Mesenchymal stem cell (in vitro differentiated cells and primary cell): ENCODE results near the gene ZNF362.

ENCODE experiments used
- DNase-seq: peaks from one replicate; pipeline ENCODE4 v3.0.0-alpha.2; 2013
- H2AFZ ChIP-seq: one replicate; pipeline ENCODE4 v1.6.1; 2013; ENCODE audit warnings: low read depth, mild to moderate bottlenecking, control low read depth, inconsistent platforms, low read length, moderate library complexity
- H2AK5ac ChIP-seq: 2 replicates; pipeline ENCODE4 v1.6.1; 2013; ENCODE audit warnings: low read length, moderate library complexity, mild to moderate bottlenecking, inconsistent platforms; ENCODE audit not compliant: severe bottlenecking
- H2BK120ac ChIP-seq: one replicate; pipeline ENCODE4 v1.6.1; 2013; ENCODE audit warnings: low read depth, mild to moderate bottlenecking, inconsistent platforms, low read length, moderate library complexity
- H2BK12ac ChIP-seq, 2 experiments: one replicate each; pipeline ENCODE4 v1.6.1; 2013; ENCODE audit warnings: inconsistent platforms in 2 of 2, low read length in 2 of 2, mild to moderate bottlenecking in 2 of 2, moderate library complexity in 2 of 2, control low read depth in 1 of 2
- H2BK15ac ChIP-seq: one replicate; pipeline ENCODE4 v1.6.1; 2013; ENCODE audit warnings: mild to moderate bottlenecking, low read depth, inconsistent platforms; ENCODE audit not compliant: poor library complexity, severe bottlenecking
- H2BK5ac ChIP-seq: 2 replicates; pipeline ENCODE4 v1.6.1; 2013; ENCODE audit warnings: low read depth, mild to moderate bottlenecking, low read length, control low read depth, inconsistent platforms; ENCODE audit not compliant: poor library complexity, severe bottlenecking
- H3K14ac ChIP-seq, 2 experiments: one replicate each; pipeline ENCODE4 v1.6.1; 2013; ENCODE audit warnings: inconsistent platforms in 2 of 2, low read length in 2 of 2, control low read depth in 1 of 2, mild to moderate bottlenecking in 1 of 2, moderate library complexity in 1 of 2
- H3K18ac ChIP-seq, 2 experiments: one replicate each; pipeline ENCODE4 v1.6.1; 2013; ENCODE audit warnings: inconsistent platforms in 2 of 2, low read length in 2 of 2, control low read depth in 1 of 2, low read depth in 1 of 2, mild to moderate bottlenecking in 1 of 2
- H3K23ac ChIP-seq, 2 experiments: one replicate each; pipeline ENCODE4 v1.6.1; 2013; ENCODE audit warnings: inconsistent platforms in 2 of 2, low read length in 2 of 2, mild to moderate bottlenecking in 2 of 2, moderate library complexity in 2 of 2, control low read depth in 1 of 2
- H3K27ac ChIP-seq: 2 replicates; pipeline ENCODE4 v1.5.1; 2013; ENCODE audit warnings: mild to moderate bottlenecking, moderate library complexity, low read length, control low read depth, inconsistent platforms; ENCODE audit not compliant: poor library complexity, severe bottlenecking
- H3K27me3 ChIP-seq, 2 experiments: 2 replicates each; pipeline versions ENCODE4 v1.6.1 to v1.7.0; 2013; ENCODE audit warnings: low read length in 2 of 2, mild to moderate bottlenecking in 2 of 2, moderate library complexity in 2 of 2, control low read depth in 1 of 2, inconsistent platforms in 1 of 2; ENCODE audit not compliant: control insufficient read depth in 1 of 2, insufficient read depth in 1 of 2
- H3K36me3 ChIP-seq, 2 experiments: 2 replicates each; pipeline versions ENCODE4 v1.6.1 to v1.7.0; 2013; ENCODE audit warnings: low read length in 2 of 2, control low read depth in 1 of 2, inconsistent platforms in 1 of 2, low read depth in 1 of 2, mild to moderate bottlenecking in 1 of 2; ENCODE audit not compliant: insufficient read depth in 2 of 2, control insufficient read depth in 1 of 2
- H3K4ac ChIP-seq, 2 experiments: one replicate each; pipeline ENCODE4 v1.6.1; 2013; ENCODE audit warnings: inconsistent platforms in 2 of 2, low read length in 2 of 2, mild to moderate bottlenecking in 2 of 2, moderate library complexity in 2 of 2, control low read depth in 1 of 2, low read depth in 1 of 2
- H3K4me1 ChIP-seq: 2 replicates; pipeline ENCODE4 v1.6.1; 2013; ENCODE audit warnings: low read depth, low read length, control low read depth; ENCODE audit not compliant: control insufficient read depth, insufficient read depth
- H3K4me2 ChIP-seq: 2 replicates; pipeline ENCODE4 v1.6.1; 2013; ENCODE audit warnings: low read length, mild to moderate bottlenecking, inconsistent platforms; ENCODE audit not compliant: poor library complexity, severe bottlenecking
- H3K4me3 ChIP-seq, 2 experiments: 2 replicates each; pipeline versions ENCODE4 v1.5.1 to v1.7.0; 2013; ENCODE audit warnings: low read length in 2 of 2, mild to moderate bottlenecking in 2 of 2, control low read depth in 1 of 2, low read depth in 1 of 2; ENCODE audit not compliant: insufficient read depth in 1 of 2
- H3K79me1 ChIP-seq: replicated peaks from 2 replicates; pipeline ENCODE4 v1.6.1; 2013; ENCODE audit warnings: mild to moderate bottlenecking, control low read depth, low read length, inconsistent platforms; ENCODE audit not compliant: poor library complexity, severe bottlenecking
- H3K9ac ChIP-seq: 2 replicates; pipeline ENCODE4 v1.7.0; 2013; ENCODE audit warnings: mild to moderate bottlenecking, low read length, moderate library complexity
- H3K9me3 ChIP-seq: 2 replicates; pipeline ENCODE4 v1.7.0; 2013; ENCODE audit warnings: mild to moderate bottlenecking, low read length; ENCODE audit not compliant: control insufficient read depth
- H4K8ac ChIP-seq: one replicate; pipeline ENCODE4 v1.6.1; 2013; ENCODE audit warnings: inconsistent platforms, mild to moderate bottlenecking, low read length, moderate library complexity
- H4K91ac ChIP-seq: one replicate; pipeline ENCODE4 v1.6.1; 2013; ENCODE audit warnings: mild to moderate bottlenecking, low read length, inconsistent platforms
- WGBS: methylation state at CpG from one replicate; pipeline ENCODE4 v1.1.7; 2013; ENCODE audit warnings: mixed read lengths; 5-methylcytosine and 5-hydroxymethylcytosine counted together

Gene ZNF362

GRCh38 chr1:33260439-33260838, 4.1 kb downstream of the ZNF362 start:
- Histone ChIP-seq H3K14ac (no peak overlapping the region), H2BK120ac (no peak overlapping the region), H4K8ac (no peak overlapping the region), H2AFZ (no peak overlapping the region), H2AK5ac (no peak overlapping the region), H3K79me1 (peaks cover 22% of the 10 kb centered on the region), H3K9me3 (no peaks in the 10 kb centered on the region), H2BK5ac (no peak overlapping the region), H3K9ac (no peak overlapping the region), H2BK15ac (no peak overlapping the region), H3K4me2 (peak overlapping the region; percentile 14), H3K18ac (no peak overlapping the region), H3K27ac (no peak overlapping the region), H3K36me3 (peaks cover 6 to 13% of the 10 kb centered on the region in 2 experiments), H4K91ac (no peak overlapping the region), H2BK12ac (no peak overlapping the region), H3K23ac (no peak overlapping the region), H3K4me3 (no peak overlapping the region), H3K4ac (no peak overlapping the region), H3K27me3 (no peaks in the 10 kb centered on the region), H3K4me1 (peaks cover 32% of the 10 kb centered on the region)
- 100% methylated on average over 2 of the region's 5 CpGs for WGBS
- DNase-seq, result no peak

- no peaks in the 10 kb centered on the region for H3K9me3 ChIP-seq
- no peak overlapping the region for H3K4me3 ChIP-seq
- no peak overlapping the region for H4K91ac ChIP-seq
- peaks cover 29% of the 10 kb centered on the region for H3K79me1 ChIP-seq
- peaks cover 8 to 16% of the 10 kb centered on the region in 2 experiments for H3K36me3 ChIP-seq
- no peak overlapping the region for H3K14ac ChIP-seq
- peaks cover 34% of the 10 kb centered on the region for H3K4me1 ChIP-seq
- H2AFZ ChIP-seq, result no peak overlapping the region
- H3K4me2 ChIP-seq, result no peak overlapping the region
- H3K4ac ChIP-seq, result no peak overlapping the region
- no peak overlapping the region for H2BK120ac ChIP-seq
- H4K8ac ChIP-seq, result no peak overlapping the region
- no peak for DNase-seq
- no peak overlapping the region for H2BK15ac ChIP-seq
- no peak overlapping the region for H2AK5ac ChIP-seq
- WGBS, result 82% methylated on average over 7 of the region's 7 CpGs
- no peak overlapping the region for H3K18ac ChIP-seq
- H3K9ac ChIP-seq, result no peak overlapping the region
- no peak overlapping the region for H2BK5ac ChIP-seq
- H2BK12ac ChIP-seq, result no peak overlapping the region
- no peak overlapping the region for H3K23ac ChIP-seq
- no peaks in the 10 kb centered on the region for H3K27me3 ChIP-seq
- no peak overlapping the region for H3K27ac ChIP-seq
These were observed 5.1 kb downstream of the ZNF362 start for GRCh38 chr1:33261344-33261743.

- Histone ChIP-seq H3K18ac (no peak overlapping the region), H3K9ac (peak overlapping the region; percentile 10), H3K4me2 (no peak overlapping the region), H3K4me1 (peaks cover 31% of the 10 kb centered on the region), H3K79me1 (peaks cover 43% of the 10 kb centered on the region), H3K27ac (no peak overlapping the region), H3K4me3 (no peak overlapping the region), H2AFZ (no peak overlapping the region), H2BK12ac (no peak overlapping the region), H3K36me3 (peaks cover 10 to 23% of the 10 kb centered on the region in 2 experiments), H4K8ac (no peak overlapping the region), H3K4ac (no peak overlapping the region), H3K9me3 (no peaks in the 10 kb centered on the region), H2BK5ac (no peak overlapping the region), H3K14ac (no peak overlapping the region), H3K27me3 (no peaks in the 10 kb centered on the region), H4K91ac (no peak overlapping the region), H2AK5ac (no peak overlapping the region), H2BK15ac (no peak overlapping the region), H3K23ac (no peak overlapping the region), H2BK120ac (no peak overlapping the region)
- no peak for DNase-seq
- WGBS, result 84% methylated on average over 4 of the region's 5 CpGs
These were observed 7.7 kb downstream of the ZNF362 start for GRCh38 chr1:33263890-33264504.

- no peak overlapping the region for H2AK5ac ChIP-seq
- no peaks in the 10 kb centered on the region for H3K9me3 ChIP-seq
- H2AFZ ChIP-seq, result no peak overlapping the region
- no peak for DNase-seq
- H3K27ac ChIP-seq, result no peak overlapping the region
- no peak overlapping the region for H3K23ac ChIP-seq
- no peak overlapping the region for H4K8ac ChIP-seq
- H3K36me3 ChIP-seq, result peaks cover 21 to 31% of the 10 kb centered on the region in 2 experiments
- no peak overlapping the region for H3K14ac ChIP-seq
- H3K79me1 ChIP-seq, result peaks cover 53% of the 10 kb centered on the region
- no peak overlapping the region for H3K4ac ChIP-seq
- no peak overlapping the region for H3K4me2 ChIP-seq
- no peak overlapping the region for H3K18ac ChIP-seq
- H2BK15ac ChIP-seq, result no peak overlapping the region
- H2BK120ac ChIP-seq, result no peak overlapping the region
- no peak overlapping the region for H3K4me3 ChIP-seq
- H2BK12ac ChIP-seq, result no peak overlapping the region
- H3K9ac ChIP-seq, result no peak overlapping the region
- H4K91ac ChIP-seq, result no peak overlapping the region
- H3K4me1 ChIP-seq, result peaks cover 25% of the 10 kb centered on the region
- no peaks in the 10 kb centered on the region for H3K27me3 ChIP-seq
- 92% methylated on average over 10 of the region's 10 CpGs for WGBS
- H2BK5ac ChIP-seq, result no peak overlapping the region
These were observed 9.7 kb downstream of the ZNF362 start for GRCh38 chr1:33265780-33266605.
